ENCODE data around the gene EFNB2. TPM values are rescaled to one million over a fixed set of nuclear protein-coding genes. Genes with fewer than 3 reads are reported as not detected.

The EFNB2 gene
- total and polyA plus RNA-seq, 2 of the 13 experiments (the other 11 are each of a cell fraction or from before 2014, with no cell fraction given) = 0.11 to 0.20 TPM

DNA sequence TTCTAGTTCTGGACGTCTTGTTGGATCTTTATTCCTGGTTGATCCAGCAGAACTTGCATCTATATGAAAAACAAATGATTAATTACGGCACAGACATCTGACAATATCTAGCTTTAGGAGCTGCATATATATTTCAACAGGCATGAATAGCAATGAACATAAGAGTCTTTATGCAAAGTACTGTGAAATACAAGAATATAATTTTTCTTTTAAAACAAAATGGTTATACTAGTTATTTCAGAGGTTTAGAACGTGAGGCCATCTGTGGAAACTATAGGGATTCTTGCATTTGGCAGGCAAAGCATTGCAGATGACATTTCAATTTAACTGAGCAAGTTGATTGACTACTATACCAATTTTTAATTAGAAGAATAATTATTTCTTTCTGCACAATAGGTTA is 40.5 kb downstream of the EFNB2 start:
- Histone ChIP-seq H3K4me3 (replicated peaks in 1 of 3; ENCODE audit: insufficient read depth in 1 of 3, low read depth in 2 of 3, low read length in 3 of 3) (no peak overlapping the region), H2AFZ (ENCODE audit: low read length) (no peak overlapping the region), H3K79me2 (ENCODE audit: insufficient read depth, low read length) (no peaks in the 10 kb centered on the region), H3K4me1 (ENCODE audit: insufficient read depth, low read length) (no peaks in the 10 kb centered on the region), H3K36me3 (replicated peaks in 1 of 2; ENCODE audit: control insufficient read depth in 1 of 2, insufficient read depth in 2 of 2, low read length in 2 of 2) (no peaks in the 10 kb centered on the region), H3K9ac (ENCODE audit: insufficient read depth, low read depth, low read length) (no peak overlapping the region), H3K27me3 (ENCODE audit: control insufficient read depth in 1 of 2, insufficient read depth in 2 of 2, low read length in 2 of 2) (no peaks in the 10 kb centered on the region), H3K4me2 (ENCODE audit: low read depth, low read length) (no peak overlapping the region), H3K9me3 (ENCODE audit: low read length) (no peaks in the 10 kb centered on the region), H4K20me1 (ENCODE audit: insufficient read depth, low read length) (no peaks in the 10 kb centered on the region), H3K27ac (ENCODE audit: extremely low read length, insufficient read depth, low read length) (no peak overlapping the region)
- DNase-seq (ENCODE audit: low spot score) = no peak
- ATAC-seq = no peak
- POLR2A ChIA-PET = no interaction called here
- no TSS peak for BruUV-seq (replicated peaks)
- CTCF ChIA-PET (ENCODE audit: low intra/inter-chr PET ratio, low total read pairs) = no interaction called here
- 20% methylated on average over 3 of the region's 3 CpGs for WGBS (ENCODE audit: low lambda C conversion rate)
- intact Hi-C loops (cut with micrococcal nuclease; ENCODE audit: unreplicated experiment) = no loop called here
- in situ Hi-C loops (cut with HindIII; ENCODE audit: extremely low pct_ligation_motif_present, low pct_unique_long_range_greater_than_20kb) = no loop called here
- no peak for FAIRE-seq
- TF ChIP-seq GATAD2A (CRISPR knock-in tag; IDR thresholded peaks at IDR 0.05) (no peak), ZFP1 (CRISPR knock-in tag; IDR thresholded peaks at IDR 0.05) (no peak), ZNF816 (CRISPR knock-in tag; IDR thresholded peaks at IDR 0.05; ENCODE audit: borderline replicate concordance) (no peak), SP2 (CRISPR knock-in tag; IDR thresholded peaks at IDR 0.05) (no peak), ZNF563 (CRISPR knock-in tag; IDR thresholded peaks at IDR 0.05) (no peak), CAMTA2 (CRISPR knock-in tag; IDR thresholded peaks at IDR 0.05; ENCODE audit: borderline replicate concordance) (no peak), ZBTB49 (CRISPR knock-in tag; IDR thresholded peaks at IDR 0.05; ENCODE audit: borderline replicate concordance) (no peak), ZFP90 (CRISPR knock-in tag; IDR thresholded peaks at IDR 0.05; ENCODE audit: borderline replicate concordance) (no peak), ZNF768 (CRISPR knock-in tag; IDR thresholded peaks at IDR 0.05) (no peak), TAF1 (CRISPR knock-in tag; IDR thresholded peaks at IDR 0.05) (no peak), ZNF350 (CRISPR knock-in tag; IDR thresholded peaks at IDR 0.05; ENCODE audit: borderline replicate concordance, low read depth) (no peak), ZNF382 (CRISPR knock-in tag; IDR thresholded peaks at IDR 0.05; ENCODE audit: borderline replicate concordance) (no peak), ZNF274 (CRISPR knock-in tag; IDR thresholded peaks at IDR 0.05) (no peak), TGIF2 (CRISPR knock-in tag; IDR thresholded peaks at IDR 0.05) (no peak), ZNF703 (CRISPR knock-in tag; IDR thresholded peaks at IDR 0.05; ENCODE audit: borderline replicate concordance) (no peak)
- TF ChIP-seq, protein P1, sequence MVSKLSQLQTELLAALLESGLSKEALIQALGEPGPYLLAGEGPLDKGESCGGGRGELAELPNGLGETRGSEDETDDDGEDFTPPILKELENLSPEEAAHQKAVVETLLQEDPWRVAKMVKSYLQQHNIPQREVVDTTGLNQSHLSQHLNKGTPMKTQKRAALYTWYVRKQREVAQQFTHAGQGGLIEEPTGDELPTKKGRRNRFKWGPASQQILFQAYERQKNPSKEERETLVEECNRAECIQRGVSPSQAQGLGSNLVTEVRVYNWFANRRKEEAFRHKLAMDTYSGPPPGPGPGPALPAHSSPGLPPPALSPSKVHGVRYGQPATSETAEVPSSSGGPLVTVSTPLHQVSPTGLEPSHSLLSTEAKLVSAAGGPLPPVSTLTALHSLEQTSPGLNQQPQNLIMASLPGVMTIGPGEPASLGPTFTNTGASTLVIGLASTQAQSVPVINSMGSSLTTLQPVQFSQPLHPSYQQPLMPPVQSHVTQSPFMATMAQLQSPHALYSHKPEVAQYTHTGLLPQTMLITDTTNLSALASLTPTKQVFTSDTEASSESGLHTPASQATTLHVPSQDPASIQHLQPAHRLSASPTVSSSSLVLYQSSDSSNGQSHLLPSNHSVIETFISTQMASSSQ (IDR thresholded peaks at IDR 0.05; ENCODE audit: low read depth) = no peak
- TF ChIP-seq, protein P1 (CRISPR knock-in tag; IDR thresholded peaks at IDR 0.05; ENCODE audit: borderline replicate concordance) = no peak
- TF ChIP-seq, protein P2, sequence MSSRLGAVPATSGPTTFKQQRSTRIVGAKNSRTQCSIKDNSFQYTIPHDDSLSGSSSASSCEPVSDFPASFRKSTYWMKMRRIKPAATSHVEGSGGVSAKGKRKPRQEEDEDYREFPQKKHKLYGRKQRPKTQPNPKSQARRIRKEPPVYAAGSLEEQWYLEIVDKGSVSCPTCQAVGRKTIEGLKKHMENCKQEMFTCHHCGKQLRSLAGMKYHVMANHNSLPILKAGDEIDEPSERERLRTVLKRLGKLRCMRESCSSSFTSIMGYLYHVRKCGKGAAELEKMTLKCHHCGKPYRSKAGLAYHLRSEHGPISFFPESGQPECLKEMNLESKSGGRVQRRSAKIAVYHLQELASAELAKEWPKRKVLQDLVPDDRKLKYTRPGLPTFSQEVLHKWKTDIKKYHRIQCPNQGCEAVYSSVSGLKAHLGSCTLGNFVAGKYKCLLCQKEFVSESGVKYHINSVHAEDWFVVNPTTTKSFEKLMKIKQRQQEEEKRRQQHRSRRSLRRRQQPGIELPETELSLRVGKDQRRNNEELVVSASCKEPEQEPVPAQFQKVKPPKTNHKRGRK (CRISPR knock-in tag; IDR thresholded peaks at IDR 0.05) = no peak
